ENCODE results near the gene UNK. TPM values are rescaled to one million over a fixed set of nuclear protein-coding genes. Genes with fewer than 3 reads are reported as not detected.

The UNK gene
- total and polyA plus RNA-seq, 2 of the 13 experiments (the other 11 are each of a cell fraction or from before 2014, with no cell fraction given), result 31.6 to 33.0 TPM

DNA sequence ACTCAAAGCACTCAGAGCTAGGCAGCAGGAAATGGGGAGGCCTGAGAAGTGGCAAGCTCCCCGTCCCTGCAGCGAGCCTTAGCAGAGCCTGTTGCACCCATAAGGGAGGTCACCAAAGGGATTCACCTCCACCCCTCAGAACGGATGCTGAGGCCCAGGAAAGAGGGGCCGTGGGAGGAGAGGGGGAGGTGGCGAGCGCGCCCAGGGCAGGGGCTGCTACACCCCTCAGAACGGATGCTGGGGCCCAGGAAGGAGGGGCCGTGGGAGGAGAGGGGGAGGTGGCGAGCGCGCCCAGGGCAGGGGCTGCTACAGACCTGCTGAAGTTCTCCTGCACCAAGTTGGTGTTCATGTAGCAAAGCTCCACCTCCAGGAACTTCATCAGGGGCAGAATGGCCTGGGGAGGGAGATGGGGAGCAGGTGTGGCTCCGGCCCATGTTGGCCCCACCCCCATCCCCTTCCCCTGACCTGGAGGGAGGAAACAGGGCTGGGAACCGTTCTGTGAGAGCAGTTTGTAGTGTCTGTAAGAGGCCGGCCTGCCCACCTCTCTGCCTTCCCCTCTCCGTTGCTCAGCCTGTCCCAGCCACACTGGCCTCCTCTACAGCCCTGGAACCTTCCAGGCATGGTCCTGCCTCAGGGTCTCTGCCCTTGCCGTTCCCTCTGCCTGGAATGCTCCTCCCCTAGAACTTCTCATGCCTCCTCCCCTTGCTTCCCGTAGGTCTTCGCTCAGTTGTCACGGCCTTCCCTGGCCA is 48.2 kb downstream of the UNK start:
- Histone ChIP-seq H3K4me3 (replicated peaks in 1 of 3; ENCODE audit: insufficient read depth in 1 of 3, low read depth in 2 of 3, low read length in 3 of 3) (no peak overlapping the region), H3K9me3 (ENCODE audit: low read length) (no peaks in the 10 kb centered on the region), H4K20me1 (ENCODE audit: insufficient read depth, low read length) (no peaks in the 10 kb centered on the region), H3K36me3 (replicated peaks in 1 of 2; ENCODE audit: control insufficient read depth in 1 of 2, insufficient read depth in 2 of 2, low read length in 2 of 2) (peaks cover 23 to 49% of the 10 kb centered on the region in 2 experiments; a peak in 4 of 5 replicates), H3K27ac (ENCODE audit: extremely low read length, insufficient read depth, low read length) (no peak overlapping the region), H3K27me3 (ENCODE audit: control insufficient read depth in 1 of 2, insufficient read depth in 2 of 2, low read length in 2 of 2) (no peaks in the 10 kb centered on the region), H3K4me1 (ENCODE audit: insufficient read depth, low read length) (peaks cover 6% of the 10 kb centered on the region), H3K4me2 (ENCODE audit: low read depth, low read length) (no peak overlapping the region), H3K79me2 (ENCODE audit: insufficient read depth, low read length) (no peaks in the 10 kb centered on the region), H2AFZ (ENCODE audit: low read length) (no peak overlapping the region), H3K9ac (ENCODE audit: insufficient read depth, low read depth, low read length) (no peak overlapping the region)
- DNase-seq (ENCODE audit: low spot score), result no peak
- in situ Hi-C loops (cut with HindIII; ENCODE audit: extremely low pct_ligation_motif_present, low pct_unique_long_range_greater_than_20kb), result no loop called here
- TF ChIP-seq SNAI1 (CRISPR knock-in tag; IDR thresholded peaks at IDR 0.05; ENCODE audit: borderline replicate concordance) (no peak), MIER3 (CRISPR knock-in tag; IDR thresholded peaks at IDR 0.05; ENCODE audit: borderline replicate concordance) (no peak)
- TF ChIP-seq, protein P1, sequence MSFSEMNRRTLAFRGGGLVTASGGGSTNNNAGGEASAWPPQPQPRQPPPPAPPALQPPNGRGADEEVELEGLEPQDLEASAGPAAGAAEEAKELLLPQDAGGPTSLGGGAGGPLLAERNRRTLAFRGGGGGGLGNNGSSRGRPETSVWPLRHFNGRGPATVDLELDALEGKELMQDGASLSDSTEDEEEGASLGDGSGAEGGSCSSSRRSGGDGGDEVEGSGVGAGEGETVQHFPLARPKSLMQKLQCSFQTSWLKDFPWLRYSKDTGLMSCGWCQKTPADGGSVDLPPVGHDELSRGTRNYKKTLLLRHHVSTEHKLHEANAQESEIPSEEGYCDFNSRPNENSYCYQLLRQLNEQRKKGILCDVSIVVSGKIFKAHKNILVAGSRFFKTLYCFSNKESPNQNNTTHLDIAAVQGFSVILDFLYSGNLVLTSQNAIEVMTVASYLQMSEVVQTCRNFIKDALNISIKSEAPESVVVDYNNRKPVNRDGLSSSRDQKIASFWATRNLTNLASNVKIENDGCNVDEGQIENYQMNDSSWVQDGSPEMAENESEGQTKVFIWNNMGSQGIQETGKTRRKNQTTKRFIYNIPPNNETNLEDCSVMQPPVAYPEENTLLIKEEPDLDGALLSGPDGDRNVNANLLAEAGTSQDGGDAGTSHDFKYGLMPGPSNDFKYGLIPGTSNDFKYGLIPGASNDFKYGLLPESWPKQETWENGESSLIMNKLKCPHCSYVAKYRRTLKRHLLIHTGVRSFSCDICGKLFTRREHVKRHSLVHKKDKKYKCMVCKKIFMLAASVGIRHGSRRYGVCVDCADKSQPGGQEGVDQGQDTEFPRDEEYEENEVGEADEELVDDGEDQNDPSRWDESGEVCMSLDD (CRISPR knock-in tag; IDR thresholded peaks at IDR 0.05; ENCODE audit: borderline replicate concordance), result no peak
- 90% methylated on average over 20 of the region's 20 CpGs for WGBS (ENCODE audit: low lambda C conversion rate)
- no TSS peak for BruUV-seq (replicated peaks)
- ChIA-PET POLR2A (interaction anchor here (1.5 to 3.2 kb wide), 3 partner anchors 8 to 53 kb away, joined by 3 to 15 read pairs (median 11); partner anchors contain the start of gene UNC13D), CTCF (ENCODE audit: low intra/inter-chr PET ratio, low total read pairs) (no interaction called here)
- intact Hi-C loops (cut with micrococcal nuclease; ENCODE audit: unreplicated experiment), result no loop called here
- ATAC-seq, result no peak
- FAIRE-seq, result no peak

All from HepG2 (cell line).